H1 (cell line): ENCODE results near the gene SPTSSA. TPM values are rescaled to one million over a fixed set of nuclear protein-coding genes. Genes with fewer than 3 reads are reported as not detected.

Experiments used
- CTCF ChIA-PET: fragments of 300-600 bp; sonication (Branson Sonifier 250); formaldehyde crosslinking; loops from one replicate; lab custom pipeline; 2021; ENCODE audit not compliant: partially characterized antibody; lab: Charles Lee
- POLR2A ChIA-PET: fragments of 300-600 bp; sonication (Branson Sonifier 250); formaldehyde crosslinking; loops from one replicate; lab custom pipeline; 2021; ENCODE audit warnings: inconsistent platforms; ENCODE audit not compliant: partially characterized antibody; lab: Charles Lee
- DNase-seq, 2 experiments: peaks; one replicate each; pipeline versions ENCODE4 v3.0.0 to v3.0.0-alpha.2; 2010 to 2022; ENCODE audit warnings: low spot score in 2 of 2, low read depth in 1 of 2, mixed read lengths in 1 of 2
- FAIRE-seq: peaks from 2 replicates; lab custom pipeline; 2011; peaks lifted over from hg19 to GRCh38; lab: Jason Lieb, UNC
- H2AFZ ChIP-seq: 2 replicates; pipeline ENCODE4 v1.8.1; 2012; ENCODE audit warnings: low read length, inconsistent platforms
- H2AK5ac ChIP-seq: 2 replicates; pipeline ENCODE4 v1.6.1; 2013; ENCODE audit warnings: low read depth, low read length
- H2BK120ac ChIP-seq: replicated peaks from 2 replicates; pipeline ENCODE3; 2013; ENCODE audit warnings: low read depth, low read length, inconsistent platforms
- H2BK12ac ChIP-seq: 2 replicates; pipeline ENCODE4 v1.6.1; 2013; ENCODE audit warnings: low read depth, low read length
- H2BK15ac ChIP-seq: 2 replicates; pipeline ENCODE4 v1.6.1; 2013; ENCODE audit warnings: low read length
- H2BK20ac ChIP-seq: 2 replicates; pipeline ENCODE4 v1.6.1; 2013; ENCODE audit warnings: low read length
- H2BK5ac ChIP-seq: 2 replicates; pipeline ENCODE4 v1.6.1; 2013; ENCODE audit warnings: low read depth, low read length
- H3K14ac ChIP-seq: 2 replicates; pipeline ENCODE4 v1.6.1; 2013; ENCODE audit warnings: inconsistent platforms; ENCODE audit not compliant: insufficient read length
- H3K18ac ChIP-seq: 2 replicates; pipeline ENCODE4 v1.6.1; 2013; ENCODE audit warnings: low read length; ENCODE audit errors: extremely low read depth
- H3K23ac ChIP-seq: 2 replicates; pipeline ENCODE4 v1.6.1; 2013; ENCODE audit warnings: inconsistent platforms; ENCODE audit not compliant: insufficient read length
- H3K23me2 ChIP-seq: 2 replicates; pipeline ENCODE4 v1.6.1; 2013; ENCODE audit warnings: low read depth, low read length
- H3K27ac ChIP-seq: 2 replicates; pipeline ENCODE4 v1.6.1; 2011; ENCODE audit warnings: low read depth, low read length, inconsistent platforms
- H3K27me3 ChIP-seq, 4 experiments: replicated peaks in 1 of 4; 1 replicate in 1 of 4; 2 replicates in 3 of 4; pipeline versions ENCODE4 v1.6.1 to v1.8.1; 2011 to 2013; ENCODE audit warnings: low read length in 3 of 4, mild to moderate bottlenecking in 3 of 4, inconsistent platforms in 2 of 4, mixed read lengths in 2 of 4, moderate library complexity in 1 of 4; ENCODE audit not compliant: control insufficient read depth in 3 of 4, insufficient read depth in 3 of 4; ENCODE audit errors: extremely low read depth in 1 of 4
- H3K36me3 ChIP-seq, 4 experiments: 2 replicates each; pipeline versions ENCODE4 v1.6.1 to v1.8.1; 2011 to 2013; ENCODE audit warnings: mild to moderate bottlenecking in 4 of 4, low read length in 3 of 4, moderate library complexity in 2 of 4, control low read depth in 1 of 4, inconsistent platforms in 1 of 4; ENCODE audit not compliant: insufficient read depth in 4 of 4, control insufficient read depth in 2 of 4
- H3K4ac ChIP-seq: replicated peaks from 2 replicates; pipeline ENCODE3; 2013; ENCODE audit warnings: low read length, low read depth, mixed read lengths, inconsistent platforms; ENCODE audit not compliant: insufficient read length
- H3K4me1 ChIP-seq, 4 experiments: replicated peaks in 1 of 4; 1 replicate in 1 of 4; 2 replicates in 3 of 4; pipeline versions ENCODE4 v1.6.1 to v1.8.1; 2011 to 2013; ENCODE audit warnings: low read length in 3 of 4, inconsistent platforms in 2 of 4, mixed read lengths in 1 of 4; ENCODE audit not compliant: insufficient read depth in 4 of 4, control insufficient read depth in 3 of 4
- H3K4me2 ChIP-seq, 2 experiments: 2 replicates each; pipeline versions ENCODE4 v1.6.1 to v1.8.1; 2011 to 2013; ENCODE audit warnings: low read depth in 2 of 2, low read length in 2 of 2, control low read depth in 1 of 2, inconsistent platforms in 1 of 2, mild to moderate bottlenecking in 1 of 2; ENCODE audit not compliant: insufficient read depth in 1 of 2
- H3K4me3 ChIP-seq, 4 experiments: fragments of 200-600, 300-600 bp in 1 of 4; sonication (generic), shearing (Covaris generic), sonication (Bioruptor Twin) in 1 of 4; 2 replicates each; pipeline versions ENCODE4 v1.5.1 to v1.8.1; 2011 to 2016; ENCODE audit warnings: low read length in 4 of 4, low read depth in 3 of 4, control low read depth in 2 of 4, inconsistent platforms in 2 of 4, mild to moderate bottlenecking in 2 of 4, mixed read lengths in 1 of 4, moderate library complexity in 1 of 4; ENCODE audit not compliant: insufficient read depth in 2 of 4; ENCODE audit errors: extremely low read depth in 1 of 4
- H3K56ac ChIP-seq: replicated peaks from 2 replicates; pipeline ENCODE3; 2013; ENCODE audit warnings: low read depth, mild to moderate bottlenecking, mixed read lengths, low read length, inconsistent platforms; ENCODE audit not compliant: insufficient read length
- H3K79me1 ChIP-seq: 2 replicates; pipeline ENCODE4 v1.6.1; 2013; ENCODE audit warnings: low read depth, low read length, control low read depth
- H3K79me2 ChIP-seq, 2 experiments: 2 replicates each; pipeline versions ENCODE4 v1.6.1 to v1.8.1; 2012 to 2013; ENCODE audit warnings: low read length in 2 of 2, mild to moderate bottlenecking in 2 of 2, inconsistent platforms in 1 of 2; ENCODE audit not compliant: insufficient read depth in 2 of 2, control insufficient read depth in 1 of 2
- H3K9ac ChIP-seq, 4 experiments: replicated peaks in 1 of 4; 1 replicate in 1 of 4; 2 replicates in 3 of 4; pipeline versions ENCODE4 v1.6.1 to v1.8.1; 2011 to 2013; ENCODE audit warnings: low read depth in 3 of 4, low read length in 3 of 4, control low read depth in 2 of 4, mild to moderate bottlenecking in 2 of 4, moderate library complexity in 2 of 4, inconsistent platforms in 1 of 4; ENCODE audit errors: extremely low read depth in 1 of 4
- H3K9me3 ChIP-seq, 2 experiments: 2 replicates each; pipeline versions ENCODE4 v1.6.1 to v1.8.1; 2012 to 2013; ENCODE audit warnings: mild to moderate bottlenecking in 2 of 2, moderate library complexity in 2 of 2, control low read depth in 1 of 2, inconsistent platforms in 1 of 2, low read depth in 1 of 2, low read length in 1 of 2, mixed read lengths in 1 of 2; ENCODE audit not compliant: insufficient read depth in 2 of 2
- H4K20me1 ChIP-seq, 2 experiments: replicated peaks in 1 of 2; 2 replicates each; pipeline versions ENCODE3 to v1.8.1; 2011 to 2013; ENCODE audit warnings: inconsistent platforms in 2 of 2, low read length in 2 of 2, mild to moderate bottlenecking in 1 of 2; ENCODE audit not compliant: insufficient read depth in 2 of 2, control insufficient read depth in 1 of 2
- H4K5ac ChIP-seq: 2 replicates; pipeline ENCODE4 v1.6.1; 2013; ENCODE audit warnings: low read length, low read depth, mixed read lengths, inconsistent platforms; ENCODE audit not compliant: insufficient read length
- H4K8ac ChIP-seq: 2 replicates; pipeline ENCODE4 v1.8.0; 2013; ENCODE audit warnings: mild to moderate bottlenecking, moderate library complexity, low read length, inconsistent platforms; ENCODE audit not compliant: insufficient read depth; ENCODE audit errors: extremely low read depth
- H4K91ac ChIP-seq: replicated peaks from 2 replicates; pipeline ENCODE3; 2013; ENCODE audit warnings: low read length, mixed read lengths, inconsistent platforms; ENCODE audit not compliant: insufficient read length
- ASH2L ChIP-seq: fragments of 200-600, 300-600 bp; sonication (generic); IDR thresholded peaks from one replicate; pipeline ENCODE4 v1.7.1; 2017; ENCODE audit warnings: low read length
- CBX5 ChIP-seq: fragments of 300-800, 300-1000 bp; sonication (generic); IDR thresholded peaks from 2 replicates; pipeline ENCODE4 v1.7.1; 2016; ENCODE audit warnings: antibody characterized with exemption, low read length, low read depth
- EGR1 ChIP-seq: IDR thresholded peaks from 2 replicates; pipeline ENCODE4 v1.6.1; 2011; ENCODE audit warnings: low read depth, low read length, borderline replicate concordance
- GTF2F1 ChIP-seq: IDR thresholded peaks from 2 replicates; pipeline ENCODE4 v1.6.1; 2012; ENCODE audit warnings: low read depth, low read length, improper control_type of control experiment, borderline replicate concordance
- KDM1A ChIP-seq: fragments of 200-600, 300-600 bp; sonication (generic); IDR thresholded peaks from 2 replicates; pipeline ENCODE4 v1.7.1; 2016; ENCODE audit warnings: mild to moderate bottlenecking, low read length, borderline replicate concordance
- KDM4A ChIP-seq: IDR thresholded peaks from one replicate; pipeline ENCODE4 v1.7.1; 2012; ENCODE audit warnings: low read depth, mild to moderate bottlenecking, moderate library complexity, low read length, inconsistent platforms; ENCODE audit not compliant: severe bottlenecking
- POLR2A ChIP-seq, 2 experiments: IDR thresholded peaks; 1 replicate in 1 of 2; 2 replicates in 1 of 2; pipeline ENCODE4 v1.6.1; 2011; ENCODE audit warnings: low read depth in 2 of 2, low read length in 2 of 2, mild to moderate bottlenecking in 2 of 2; ENCODE audit errors: control extremely low read depth in 1 of 2
- POLR2AphosphoS5 ChIP-seq: IDR thresholded peaks from 2 replicates; pipeline ENCODE4 v1.6.1; 2011; ENCODE audit warnings: low read depth, low read length
- SAP30 ChIP-seq: fragments of 300-600 bp; sonication (generic); IDR thresholded peaks from 2 replicates; pipeline ENCODE4 v1.7.1; 2012; ENCODE audit warnings: low read length, moderate library complexity, mild to moderate bottlenecking, inconsistent platforms; ENCODE audit not compliant: insufficient read depth, insufficient replicate concordance
- SP1 ChIP-seq: IDR thresholded peaks from 2 replicates; pipeline ENCODE4 v1.6.1; 2011; ENCODE audit warnings: low read depth, low read length
- WGBS, 2 experiments: shearing (Covaris generic) in 1 of 2; methylation state at CpG; one replicate each; pipeline versions ENCODE4 v1.1.6 to v1.1.7; 2013 to 2015; ENCODE audit warnings: low lambda C conversion rate in 2 of 2, mixed read lengths in 2 of 2, inconsistent platforms in 1 of 2, low coverage in 1 of 2, missing lambda C conversion rate in 1 of 2; ENCODE audit not compliant: insufficient replicate concordance in 2 of 2, insufficient coverage in 1 of 2, insufficient read length in 1 of 2; ENCODE audit errors: extremely low coverage in 1 of 2, missing lambda C conversion rate in 1 of 2; 5-methylcytosine and 5-hydroxymethylcytosine counted together
- polyA plus RNA-seq, 7 experiments: library from polyadenylated mRNA; depleted of rRNA in 3 of 7; stranded (reverse) in 5 of 7; unstranded in 2 of 7; fragments of >200 nt in 5 of 7; fragments of 200-250 nt in 2 of 7; gene quantifications; 1 replicate in 5 of 7; 2 replicates in 1 of 7; 4 replicates in 1 of 7; pipeline versions ENCODE4 v1.2.1 to v1.2.3, GENCODE V29; 2011 to 2013; ENCODE audit warnings: missing spikeins in 2 of 7, mixed read lengths in 2 of 7
- total RNA-seq: library from RNA; stranded (reverse); fragmentation: NEBNext Ultra II Directional; extraction: Animal tissue kit (Norgen Biotek cat#: 25700); gene quantifications from 2 replicates; pipeline ENCODE4 v1.2.1, GENCODE V29; 2021
- TF ChIP-seq, protein P1 (sequence below): IDR thresholded peaks from 2 replicates; pipeline ENCODE4 v1.6.1; 2012; ENCODE audit warnings: inconsistent platforms

SPTSSA gene
- total and polyA plus RNA-seq, 2 of the 8 experiments (the other 6 are each of a cell fraction or from before 2014, with no cell fraction given), result 24.9 to 28.5 TPM

DNA sequence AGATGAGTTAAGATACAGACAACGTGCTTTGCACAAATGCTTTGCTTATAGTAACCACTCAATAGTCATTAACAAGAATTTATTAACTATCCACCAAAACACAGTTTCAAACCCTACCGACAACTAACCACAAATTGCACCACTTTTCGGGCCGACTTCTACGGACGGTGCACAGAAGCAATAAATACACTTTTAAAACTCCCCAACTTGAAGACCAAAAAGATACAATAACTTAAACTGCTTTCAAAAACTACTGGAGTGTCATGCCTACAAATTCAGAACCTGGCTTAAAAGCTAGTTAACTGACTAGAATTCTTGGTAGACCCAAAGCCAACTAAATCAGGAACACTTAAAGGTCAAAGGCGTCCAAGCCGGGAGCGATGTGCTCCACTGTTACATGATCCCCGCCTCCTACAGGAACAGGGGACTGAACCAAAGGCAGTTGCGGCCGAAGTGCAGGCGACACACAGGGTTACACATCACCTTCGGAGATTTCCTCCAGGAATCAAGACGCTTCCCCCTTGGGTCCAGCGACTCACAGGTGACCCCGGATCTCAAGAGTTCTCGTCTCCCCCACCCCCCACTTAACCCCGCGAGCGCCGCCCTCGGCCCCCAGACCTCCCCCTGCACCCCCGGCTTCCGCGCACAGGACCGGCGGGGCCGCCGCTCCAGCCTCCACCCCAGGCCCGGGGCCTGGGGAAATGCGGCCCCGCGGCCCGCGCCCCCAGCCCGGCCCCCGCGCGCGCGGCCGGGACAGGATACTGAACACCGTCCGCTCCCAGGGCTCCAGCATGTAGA lies 507 bp downstream of the SPTSSA start:
- peak overlapping the region; percentile 85; the same call in 1 of the 2 replicates for H3K27ac ChIP-seq
- no peaks in the 10 kb centered on the region for H3K36me3 ChIP-seq
- H3K4me2 ChIP-seq, result peak overlapping the region; percentile 74 to 95
- H4K5ac ChIP-seq, result peak overlapping the region; percentile 88
- peak overlapping the region; percentile 35; the same call in 1 of the 2 replicates for H2AFZ ChIP-seq
- H4K8ac ChIP-seq, result peak overlapping the region; percentile 96
- H2BK20ac ChIP-seq, result no peak overlapping the region
- FAIRE-seq, result no peak
- H2BK15ac ChIP-seq, result no peak overlapping the region
- no peak overlapping the region; the same call in 1 of the 2 replicates for H3K18ac ChIP-seq
- no peaks in the 10 kb centered on the region for H3K9me3 ChIP-seq
- peaks cover 0 to 44% of the 10 kb centered on the region in 2 experiments; a peak in 3 of 4 replicates for H3K79me2 ChIP-seq
- ChIA-PET CTCF (interaction anchor here (1.3 kb wide), 1 partner anchor 9 kb away, joined by 4 read pairs; no protein-coding TSS in a partner anchor), POLR2A (interaction anchor here (0.6 to 3.4 kb wide), 14 partner anchors 11 to 521 kb away, joined by 3 to 40 read pairs (median 4); partner anchors contain the start of gene SRP54)
- H3K56ac ChIP-seq, result peak overlapping the region; percentile 40
- no peak overlapping the region for H3K4ac ChIP-seq
- WGBS, 2 experiments, result 3% methylated on average over 35 of the region's 45 CpGs; no CpG with 5 or more reads in 1 of the 2 experiments
- peaks cover 0 to 6% (median 4%) of the 10 kb centered on the region in 4 experiments; a peak in 4 of 7 replicates for H3K4me1 ChIP-seq
- no peak overlapping the region for H2AK5ac ChIP-seq
- H2BK120ac ChIP-seq, result no peak overlapping the region
- H3K23ac ChIP-seq, result no peak overlapping the region
- no peak overlapping the region for H3K14ac ChIP-seq
- DNase-seq, result no peak
- H4K91ac ChIP-seq, result no peak overlapping the region
- peaks cover 7% of the 10 kb centered on the region for H3K23me2 ChIP-seq
- peak overlapping the region; percentile 20 for H2BK5ac ChIP-seq
- H3K27me3 ChIP-seq, result no peaks in the 10 kb centered on the region
- H2BK12ac ChIP-seq, result peak overlapping the region; percentile 32; the same call in 1 of the 2 replicates
- H3K79me1 ChIP-seq, result peaks cover 2% of the 10 kb centered on the region; the same call in 1 of the 2 replicates
- peak overlapping the region; percentile 60 to 92 (median 88) for H3K4me3 ChIP-seq
- H3K9ac ChIP-seq, result peak overlapping the region; percentile 72 to 90 (median 82)
- H4K20me1 ChIP-seq, result peaks cover 0 to 2% of the 10 kb centered on the region in 2 experiments
- TF ChIP-seq CBX5, result no peak
- TF ChIP-seq SP1, result no peak
- no peak for TF ChIP-seq EGR1
- peak; percentile 44 for TF ChIP-seq ASH2L
- no peak for TF ChIP-seq SAP30
- TF ChIP-seq GTF2F1, result no peak
- TF ChIP-seq POLR2A (IDR thresholded peaks at IDR 0.05; ENCODE audit: control extremely low read depth in 1 of 2, low read depth in 2 of 2, low read length in 2 of 2), result peak in 1 of 2 experiments; percentile 71; a peak in 2 of 3 replicates
- TF ChIP-seq, protein P1, sequence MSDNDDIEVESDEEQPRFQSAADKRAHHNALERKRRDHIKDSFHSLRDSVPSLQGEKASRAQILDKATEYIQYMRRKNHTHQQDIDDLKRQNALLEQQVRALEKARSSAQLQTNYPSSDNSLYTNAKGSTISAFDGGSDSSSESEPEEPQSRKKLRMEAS, result no peak
- no peak for TF ChIP-seq KDM1A
- TF ChIP-seq KDM4A, result peak; percentile 24
- no peak; the same call in none of the 2 replicates for TF ChIP-seq POLR2AphosphoS5
